Mesendoderm (in vitro differentiated cells): ENCODE results near the gene ABCB6.

ENCODE experiments used
- DNase-seq: peaks from one replicate; pipeline ENCODE4 v3.0.0; 2013
- H2AK5ac ChIP-seq: 2 replicates; pipeline ENCODE4 v1.6.1; 2013; ENCODE audit warnings: low read length, inconsistent platforms
- H2BK120ac ChIP-seq: 2 replicates; pipeline ENCODE4 v1.6.1; 2013; ENCODE audit warnings: low read depth, mild to moderate bottlenecking, low read length, moderate library complexity, mixed read lengths
- H2BK15ac ChIP-seq: replicated peaks from 2 replicates; pipeline ENCODE4 v1.6.1; 2013; ENCODE audit warnings: low read depth, mild to moderate bottlenecking, moderate library complexity
- H2BK5ac ChIP-seq: 2 replicates; pipeline ENCODE4 v1.6.1; 2013; ENCODE audit warnings: low read length, inconsistent platforms
- H3K18ac ChIP-seq: 2 replicates; pipeline ENCODE4 v1.6.1; 2013; ENCODE audit warnings: mild to moderate bottlenecking, low read length, mixed read lengths
- H3K23ac ChIP-seq: one replicate; pipeline ENCODE4 v1.6.1; 2013; ENCODE audit warnings: low read length
- H3K27ac ChIP-seq: 2 replicates; pipeline ENCODE4 v1.5.1; 2013; ENCODE audit warnings: low read depth, mild to moderate bottlenecking, inconsistent platforms, low read length, moderate library complexity
- H3K27me3 ChIP-seq: 2 replicates; pipeline ENCODE4 v1.6.1; 2013; ENCODE audit warnings: low read length, control low read depth, mild to moderate bottlenecking, inconsistent platforms; ENCODE audit not compliant: insufficient read depth, poor library complexity
- H3K36me3 ChIP-seq: 2 replicates; pipeline ENCODE4 v1.6.1; 2013; ENCODE audit warnings: low read length, inconsistent platforms; ENCODE audit not compliant: control insufficient read depth, insufficient read depth
- H3K4ac ChIP-seq: one replicate; pipeline ENCODE4 v1.6.1; 2013; ENCODE audit warnings: low read depth, mild to moderate bottlenecking, low read length, moderate library complexity
- H3K4me1 ChIP-seq: 2 replicates; pipeline ENCODE4 v1.6.1; 2013; ENCODE audit warnings: low read depth, low read length, inconsistent platforms; ENCODE audit not compliant: control insufficient read depth
- H3K4me2 ChIP-seq: 2 replicates; pipeline ENCODE4 v1.6.1; 2013; ENCODE audit warnings: low read length
- H3K4me3 ChIP-seq: 2 replicates; pipeline ENCODE4 v1.5.1; 2013; ENCODE audit warnings: mild to moderate bottlenecking, low read length
- H3K56ac ChIP-seq: one replicate; pipeline ENCODE4 v1.6.1; 2013; ENCODE audit warnings: low read length
- H3K79me1 ChIP-seq: 2 replicates; pipeline ENCODE4 v1.6.1; 2013; ENCODE audit warnings: low read length, inconsistent platforms
- H3K79me2 ChIP-seq: 2 replicates; pipeline ENCODE4 v1.6.1; 2013; ENCODE audit warnings: mild to moderate bottlenecking, low read length; ENCODE audit not compliant: control insufficient read depth, insufficient read depth
- H3K9ac ChIP-seq: 2 replicates; pipeline ENCODE4 v1.6.1; 2013; ENCODE audit warnings: low read length, inconsistent platforms
- H4K5ac ChIP-seq: one replicate; pipeline ENCODE4 v1.6.1; 2013; ENCODE audit warnings: low read length
- H4K8ac ChIP-seq: one replicate; pipeline ENCODE4 v1.6.1; 2013; ENCODE audit warnings: low read depth, mild to moderate bottlenecking, control low read depth, low read length, moderate library complexity
- WGBS: extraction: QIAGEN DNeasy Blood & Tissue Kit; methylation state at CpG from one replicate; pipeline ENCODE4 v1.1.7; 2013; ENCODE audit warnings: low lambda C conversion rate, missing lambda C conversion rate; ENCODE audit not compliant: insufficient coverage; ENCODE audit errors: extremely low coverage; 5-methylcytosine and 5-hydroxymethylcytosine counted together

The ABCB6 gene

GRCh38 chr2:219182331-219183150 is 36.2 kb downstream of the ABCB6 start:
- Histone ChIP-seq H3K4me2 (no peak overlapping the region), H3K4ac (no peak overlapping the region), H2BK120ac (no peak overlapping the region), H3K79me1 (peaks cover 12% of the 10 kb centered on the region), H3K4me1 (peaks cover 3% of the 10 kb centered on the region), H3K79me2 (peaks cover 2% of the 10 kb centered on the region), H3K18ac (no peak overlapping the region), H3K4me3 (no peak overlapping the region), H3K27ac (no peak overlapping the region), H2BK15ac (no peak overlapping the region), H3K23ac (no peak overlapping the region), H4K5ac (no peak overlapping the region), H2AK5ac (no peak overlapping the region), H3K9ac (no peak overlapping the region), H3K36me3 (peaks cover 5% of the 10 kb centered on the region), H3K56ac (no peak overlapping the region), H4K8ac (no peak overlapping the region), H3K27me3 (no peaks in the 10 kb centered on the region), H2BK5ac (no peak overlapping the region)
- DNase-seq = no peak
- WGBS = no CpG with 5 or more reads among the region's 8 CpGs

GRCh38 chr2:219181531-219181930 is 37.2 kb downstream of the ABCB6 start:
- H3K4me1 ChIP-seq = peaks cover 3% of the 10 kb centered on the region
- no peak overlapping the region for H3K18ac ChIP-seq
- H3K27ac ChIP-seq = no peak overlapping the region
- H2BK120ac ChIP-seq = no peak overlapping the region
- no peak for DNase-seq
- no peak overlapping the region for H2AK5ac ChIP-seq
- H3K23ac ChIP-seq = no peak overlapping the region
- H3K36me3 ChIP-seq = peaks cover 5% of the 10 kb centered on the region
- no CpG with 5 or more reads among the region's 6 CpGs for WGBS
- H3K4me3 ChIP-seq = no peak overlapping the region
- H2BK15ac ChIP-seq = no peak overlapping the region
- H3K4me2 ChIP-seq = no peak overlapping the region
- H2BK5ac ChIP-seq = no peak overlapping the region
- H3K56ac ChIP-seq = no peak overlapping the region
- no peak overlapping the region for H4K5ac ChIP-seq
- H3K27me3 ChIP-seq = no peaks in the 10 kb centered on the region
- no peak overlapping the region for H3K9ac ChIP-seq
- peaks cover 2% of the 10 kb centered on the region for H3K79me2 ChIP-seq
- H3K4ac ChIP-seq = no peak overlapping the region
- H3K79me1 ChIP-seq = peaks cover 12% of the 10 kb centered on the region
- H4K8ac ChIP-seq = no peak overlapping the region

- Histone ChIP-seq H3K36me3 (peaks cover 5% of the 10 kb centered on the region), H3K4me1 (peaks cover 3% of the 10 kb centered on the region), H2BK120ac (no peak overlapping the region), H3K4me3 (no peak overlapping the region), H3K9ac (no peak overlapping the region), H3K27me3 (no peaks in the 10 kb centered on the region), H4K5ac (no peak overlapping the region), H2AK5ac (no peak overlapping the region), H3K4me2 (no peak overlapping the region), H3K23ac (no peak overlapping the region), H3K27ac (no peak overlapping the region), H4K8ac (no peak overlapping the region), H2BK15ac (no peak overlapping the region), H3K18ac (no peak overlapping the region), H3K56ac (no peak overlapping the region), H2BK5ac (no peak overlapping the region), H3K79me2 (peaks cover 2% of the 10 kb centered on the region), H3K79me1 (peaks cover 14% of the 10 kb centered on the region), H3K4ac (no peak overlapping the region)
- no peak for DNase-seq
- no CpG with 5 or more reads among the region's 5 CpGs for WGBS
Observed at GRCh38 chr2:219180961-219181360, 37.8 kb downstream of the ABCB6 start.

- Histone ChIP-seq H2BK120ac (no peak overlapping the region), H3K4me3 (no peak overlapping the region), H3K9ac (no peak overlapping the region), H2AK5ac (no peak overlapping the region), H3K56ac (no peak overlapping the region), H3K79me2 (peaks cover 2% of the 10 kb centered on the region), H2BK15ac (no peak overlapping the region), H3K27me3 (no peaks in the 10 kb centered on the region), H3K4me2 (no peak overlapping the region), H3K36me3 (peaks cover 5% of the 10 kb centered on the region), H3K4ac (no peak overlapping the region), H3K4me1 (peaks cover 3% of the 10 kb centered on the region), H2BK5ac (no peak overlapping the region), H4K5ac (no peak overlapping the region), H3K27ac (no peak overlapping the region), H4K8ac (no peak overlapping the region), H3K18ac (no peak overlapping the region), H3K79me1 (peaks cover 15% of the 10 kb centered on the region), H3K23ac (no peak overlapping the region)
- no peak for DNase-seq
- no CpG with 5 or more reads among the region's 9 CpGs for WGBS
Observed at GRCh38 chr2:219179601-219180465, 38.9 kb downstream of the ABCB6 start.

- Histone ChIP-seq H3K4ac (peak overlapping the region; percentile 73), H3K23ac (no peak overlapping the region), H3K27ac (peak overlapping the region; percentile 68), H3K4me2 (peak overlapping the region; percentile 67), H3K4me1 (peaks cover 3% of the 10 kb centered on the region), H4K5ac (no peak overlapping the region), H2BK15ac (no peak overlapping the region), H3K79me2 (peaks cover 2% of the 10 kb centered on the region), H2BK5ac (no peak overlapping the region), H2AK5ac (no peak overlapping the region), H3K36me3 (peaks cover 5% of the 10 kb centered on the region), H3K18ac (peak overlapping the region; percentile 71), H3K56ac (peak overlapping the region; percentile 99), H3K79me1 (peaks cover 15% of the 10 kb centered on the region), H2BK120ac (no peak overlapping the region), H3K9ac (peak overlapping the region; percentile 93), H3K27me3 (no peaks in the 10 kb centered on the region), H4K8ac (no peak overlapping the region), H3K4me3 (peak overlapping the region; percentile 86)
- DNase-seq = peak; percentile 54
- no CpG with 5 or more reads among the region's 45 CpGs for WGBS
Observed at GRCh38 chr2:219178377-219179175, 40.2 kb downstream of the ABCB6 start.
